GM21423 (cell line): ENCODE results near the gene MORN1.
"Not testable (repeated sequence)": the region's sequence is repeated elsewhere in the genome, so short reads cannot be mapped to it uniquely, and the experiment has no call there.

ENCODE experiments used
- ATAC-seq: cut with Tn5 transposase; IDR thresholded peaks from one replicate; pipeline ENCODE4 v1.9.1; 2021; ENCODE audit warnings: mild to moderate bottlenecking, moderate library complexity; ENCODE audit not compliant: unreplicated experiment

Gene MORN1

DNA sequence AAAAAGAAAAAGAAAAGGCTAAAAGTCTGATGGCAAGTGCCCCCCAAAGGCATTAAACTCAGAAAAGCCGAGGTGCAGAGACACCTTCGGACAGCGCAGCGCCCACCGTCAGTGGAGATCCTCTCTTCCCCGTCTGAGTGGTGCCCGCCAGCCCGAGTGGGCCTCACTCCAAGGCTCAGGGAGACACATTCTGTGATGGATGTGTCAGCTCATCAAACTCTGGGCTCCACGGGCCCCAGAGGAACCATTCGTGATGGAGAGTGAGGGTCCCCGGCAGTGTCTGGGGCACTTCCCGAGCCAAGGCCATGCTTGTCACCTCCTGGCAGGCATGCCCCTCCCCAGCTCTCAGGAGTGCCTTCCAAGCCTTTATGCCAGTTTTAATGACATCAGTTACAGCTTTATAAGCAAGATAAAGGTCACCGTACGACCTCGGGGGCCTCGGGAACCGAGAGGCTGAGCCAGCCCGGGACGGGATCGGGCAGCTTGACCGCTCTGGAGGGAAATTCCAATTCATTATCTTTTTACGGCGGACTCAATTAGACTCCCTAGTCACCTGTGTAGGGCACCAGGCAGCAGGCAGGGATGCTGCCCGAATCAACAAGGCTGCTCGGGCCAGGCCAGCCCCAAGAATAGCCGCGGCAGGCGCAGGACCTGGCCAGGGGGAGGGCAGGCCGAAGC is 49.5 kb downstream of the MORN1 start:
- ATAC-seq, result no peak

GRCh38 chr1:2340918-2341254 is 50.5 kb downstream of the MORN1 start:
- ATAC-seq, result no peak

DNA sequence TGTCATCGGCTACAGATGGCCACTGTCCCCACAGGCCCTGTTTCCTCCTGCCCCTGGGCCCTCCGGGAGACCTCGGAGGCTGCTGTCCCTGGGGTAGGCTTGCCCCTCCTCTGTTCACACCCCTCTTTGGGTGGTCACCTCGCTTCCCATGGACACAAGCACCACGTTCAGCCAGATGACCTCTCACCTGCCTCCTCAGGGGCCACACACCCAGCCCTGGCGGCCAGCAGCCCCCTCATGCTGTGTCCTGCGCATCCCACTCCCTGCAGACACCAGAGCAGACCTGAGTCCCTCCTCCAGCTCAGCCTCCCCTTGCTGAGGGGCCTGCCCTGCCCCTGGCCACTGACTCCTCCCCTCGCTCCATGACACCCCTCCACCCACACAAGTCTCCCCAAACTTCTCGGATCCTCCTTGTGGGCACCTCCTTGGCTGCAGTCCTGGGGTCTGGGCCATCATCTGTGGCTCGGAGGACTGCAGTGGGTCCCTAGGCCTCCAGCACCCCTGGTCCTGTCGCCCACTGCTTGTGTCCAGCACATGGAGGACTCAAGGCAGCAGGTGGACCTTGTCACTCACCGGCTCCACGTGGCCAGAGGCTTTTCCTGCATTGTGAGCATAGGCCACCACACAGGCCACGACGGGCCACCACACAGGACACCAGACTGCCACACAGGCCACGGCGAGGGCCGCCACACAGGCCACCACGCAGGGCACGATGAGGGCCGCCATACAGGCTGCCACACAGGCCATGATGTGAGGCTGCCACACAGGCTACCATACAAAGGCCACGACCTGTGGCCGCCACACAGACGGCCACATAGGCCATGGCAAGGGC is 51.1 kb downstream of the MORN1 start:
- no peak for ATAC-seq

- ATAC-seq, result no peak
Measured at GRCh38 chr1:2339206-2340085, 51.9 kb downstream of the MORN1 start.

DNA sequence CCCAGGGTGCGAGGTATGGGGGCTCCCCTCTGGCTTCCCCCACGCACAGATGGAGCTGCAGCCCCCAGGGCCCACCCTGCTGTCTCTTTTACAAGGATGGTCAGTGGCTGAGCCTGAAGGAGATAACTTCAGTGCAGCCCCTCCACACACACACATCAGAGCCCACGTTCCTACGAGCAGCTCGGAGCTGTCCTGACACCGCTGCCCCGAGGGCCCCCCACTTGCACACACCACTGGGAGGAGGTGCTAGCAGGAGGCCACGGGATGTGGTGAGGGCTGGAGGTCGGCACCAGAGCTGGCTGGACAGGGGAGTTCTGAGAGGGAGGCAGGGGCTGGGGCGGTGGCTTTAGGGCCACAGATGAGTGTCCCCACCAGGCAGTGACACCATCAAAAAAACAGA is 53.9 kb downstream of the MORN1 start:
- ATAC-seq, result no peak

- no peak for ATAC-seq
Measured at GRCh38 chr1:2337081-2337480, 54.3 kb downstream of the MORN1 start.

DNA sequence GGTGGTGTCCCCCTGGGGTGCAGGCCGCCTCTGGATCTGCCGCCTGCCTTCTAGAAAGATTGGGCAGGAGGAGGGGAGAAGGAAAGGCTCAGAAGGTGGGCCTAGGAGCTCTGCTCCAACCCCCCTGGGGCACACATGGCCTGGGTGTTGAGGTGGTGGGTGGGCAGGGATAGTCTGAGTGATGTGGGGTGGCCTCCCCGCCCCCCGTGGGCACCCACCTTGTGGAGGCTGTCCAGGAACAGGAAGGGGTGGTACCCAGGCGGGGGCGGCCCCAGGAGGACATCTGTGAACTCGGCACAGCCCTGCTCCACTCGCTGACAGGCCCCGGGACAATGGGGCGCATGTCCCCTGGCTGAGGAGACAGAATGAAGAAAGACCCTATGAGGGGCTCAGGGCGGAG is 54.9 kb downstream of the MORN1 start:
- no peak for ATAC-seq

- no peak for ATAC-seq
Measured at GRCh38 chr1:2335721-2336455, 55.5 kb downstream of the MORN1 start.

- no peak for ATAC-seq
Measured at GRCh38 chr1:2334883-2335534, 56.3 kb downstream of the MORN1 start.

- ATAC-seq, result no peak
Measured at GRCh38 chr1:2334366-2334765, 57.0 kb downstream of the MORN1 start.

DNA sequence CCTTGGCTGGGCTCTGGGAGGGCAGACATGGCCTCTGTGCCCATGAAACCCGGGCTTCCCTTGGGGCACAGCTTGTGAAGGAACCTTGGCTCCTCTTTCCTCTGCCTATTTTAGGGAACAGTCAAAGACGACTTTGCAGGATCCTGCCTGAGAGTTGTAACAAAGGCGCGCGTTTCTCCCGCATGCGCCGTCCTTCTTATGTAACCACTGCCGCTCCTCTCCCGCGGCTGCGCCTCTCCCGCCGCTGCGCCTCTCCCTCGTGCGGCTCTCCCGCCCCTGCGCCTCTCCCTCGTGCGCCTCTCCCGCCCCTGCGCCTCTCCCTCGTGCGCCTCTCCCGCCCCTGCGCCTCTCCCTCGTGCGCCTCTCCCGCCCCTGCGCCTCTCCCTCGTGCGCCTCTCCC is 59.8 kb downstream of the MORN1 start:
- ATAC-seq, result not testable (repeated sequence)

- no peak for ATAC-seq
Measured at GRCh38 chr1:2331200-2331544, 60.2 kb downstream of the MORN1 start.

DNA sequence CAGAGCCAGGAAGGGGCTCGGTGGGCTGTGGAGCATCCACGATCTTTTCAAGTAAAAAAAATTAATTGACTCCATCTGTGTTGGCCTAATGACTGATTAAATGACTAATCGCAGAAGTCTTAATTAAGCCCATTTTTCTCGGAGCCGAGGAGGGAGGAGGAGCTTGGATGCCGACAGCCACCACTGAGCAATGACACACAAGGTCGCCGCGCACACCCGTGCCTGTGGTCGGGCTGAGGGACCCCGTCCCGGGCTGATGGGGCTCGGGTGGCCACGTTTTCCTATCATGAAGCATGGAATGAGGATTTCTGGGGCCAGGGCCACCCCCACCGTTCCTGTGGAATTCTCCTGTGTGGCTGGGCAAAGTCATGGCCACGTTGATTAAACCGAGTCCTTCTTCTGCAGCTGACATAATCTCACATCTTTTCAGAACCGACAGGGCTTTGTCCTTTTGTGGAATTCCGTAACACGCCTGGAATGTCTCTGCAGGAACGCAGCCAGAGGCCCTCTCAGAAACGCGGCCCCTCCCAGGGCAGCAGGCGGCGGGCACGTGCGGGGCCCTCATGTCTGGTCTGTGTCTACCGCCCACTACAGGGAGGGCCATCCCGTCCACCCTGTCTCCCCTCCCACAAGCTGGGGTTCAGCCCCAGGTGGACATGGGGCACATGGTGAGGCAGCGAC is 60.7 kb downstream of the MORN1 start:
- no peak for ATAC-seq

GRCh38 chr1:2330035-2330434 is 61.3 kb downstream of the MORN1 start:
- ATAC-seq, result no peak

- ATAC-seq, result no peak
Measured at GRCh38 chr1:2328676-2329455, 62.5 kb downstream of the MORN1 start.

- ATAC-seq, result no peak
Measured at GRCh38 chr1:2327841-2328240, 63.5 kb downstream of the MORN1 start.

- ATAC-seq, result not testable (repeated sequence)
Measured at GRCh38 chr1:2327162-2327561, 64.2 kb downstream of the MORN1 start.

DNA sequence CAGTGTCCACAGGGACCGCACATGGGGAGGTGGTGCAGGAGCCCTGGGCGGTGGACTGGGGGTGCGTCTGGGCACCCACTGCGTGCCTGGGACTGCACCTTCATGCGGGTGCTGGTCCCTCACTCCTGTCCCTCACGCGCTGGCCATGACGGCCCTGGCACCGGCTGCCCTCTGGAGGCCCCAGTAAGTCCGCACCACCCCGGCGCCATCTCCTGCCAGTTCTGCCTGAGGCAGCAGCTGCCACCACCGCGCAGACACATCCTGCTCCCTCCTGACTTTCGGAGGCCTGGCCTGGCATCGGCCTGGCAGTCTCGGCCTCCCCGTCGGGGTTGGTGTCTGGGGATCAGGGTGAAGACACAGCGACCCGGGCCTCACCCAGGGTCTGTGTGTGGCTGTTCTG is 64.8 kb downstream of the MORN1 start:
- no peak for ATAC-seq
